Endothelial cell of umbilical vein (primary cell): ENCODE measurements around the gene WDR27.

Source experiments
- CTCF ChIP-seq, 2 donors: IDR thresholded peaks; 1 replicate in 1 of 2; 2 replicates in 1 of 2; pipeline ENCODE4 v1.5.1; 2011; ENCODE audit warnings: low read length in 2 of 2, mild to moderate bottlenecking in 2 of 2, moderate library complexity in 2 of 2, control low read depth in 1 of 2, inconsistent platforms in 1 of 2, low read depth in 1 of 2; ENCODE audit not compliant: insufficient read depth in 1 of 2; ENCODE audit errors: extremely low read depth in 1 of 2
- EZH2 ChIP-seq: IDR thresholded peaks from 2 replicates; pipeline ENCODE4 v1.6.1; 2012; ENCODE audit warnings: borderline replicate concordance, low read depth, mild to moderate bottlenecking, moderate library complexity, low read length, inconsistent platforms; ENCODE audit not compliant: severe bottlenecking
- FOS ChIP-seq: IDR thresholded peaks from 2 replicates; pipeline ENCODE4 v1.6.1; 2011; ENCODE audit warnings: mild to moderate bottlenecking, low read length, moderate library complexity, borderline replicate concordance; ENCODE audit not compliant: insufficient read depth
- GATA2 ChIP-seq: IDR thresholded peaks from 2 replicates; pipeline ENCODE4 v1.7.0; 2011; ENCODE audit warnings: low read depth, mild to moderate bottlenecking, moderate library complexity, mixed read lengths, low read length; ENCODE audit not compliant: insufficient read length, insufficient read depth
- JUN ChIP-seq: IDR thresholded peaks from 2 replicates; pipeline ENCODE4 v1.6.1; 2011; ENCODE audit warnings: borderline replicate concordance, low read depth; ENCODE audit not compliant: insufficient read length, insufficient read depth
- MAX ChIP-seq: IDR thresholded peaks from 2 replicates; pipeline ENCODE4 v1.6.1; 2011; ENCODE audit not compliant: insufficient read depth, insufficient read length
- MYC ChIP-seq: IDR thresholded peaks from one replicate; pipeline ENCODE4 v1.6.1; 2011; ENCODE audit warnings: mild to moderate bottlenecking, low read depth, low read length
- POLR2A ChIP-seq: IDR thresholded peaks from 2 replicates; pipeline ENCODE4 v1.6.1; 2012; ENCODE audit warnings: low read depth, mild to moderate bottlenecking, control low read depth, low read length
- POLR2AphosphoS5 ChIP-seq: IDR thresholded peaks from 2 replicates; pipeline ENCODE4 v1.6.1; 2012; ENCODE audit warnings: low read depth, mild to moderate bottlenecking, control low read depth, low read length, moderate library complexity; ENCODE audit not compliant: insufficient read depth

GRCh38 chr6:169411722-169412121 is 290.1 kb downstream of the WDR27 start:
- TF ChIP-seq CTCF (IDR thresholded peaks at IDR 0.05; ENCODE audit: extremely low read depth in 1 of 2, insufficient read depth in 1 of 2, low read depth in 1 of 2, low read length in 2 of 2) (no peak), JUN (no peak), MAX (no peak), EZH2 (no peak), POLR2A (no peak), FOS (no peak), POLR2AphosphoS5 (no peak), MYC (no peak), GATA2 (no peak)
